AG08395 (cell line): ENCODE data around the gene HTR1E.
A peak's percentile ranks its signal among the peaks of the same experiment; 100 is the strongest.
"Not testable (repeated sequence)": the region's sequence is repeated elsewhere in the genome, so short reads cannot be mapped to it uniquely, and the experiment has no call there.

Experiments
- DNase-seq: peaks from one replicate; pipeline ENCODE4 v3.0.0; 2012; ENCODE audit warnings: mixed read lengths, low spot score

The HTR1E gene, protein sequence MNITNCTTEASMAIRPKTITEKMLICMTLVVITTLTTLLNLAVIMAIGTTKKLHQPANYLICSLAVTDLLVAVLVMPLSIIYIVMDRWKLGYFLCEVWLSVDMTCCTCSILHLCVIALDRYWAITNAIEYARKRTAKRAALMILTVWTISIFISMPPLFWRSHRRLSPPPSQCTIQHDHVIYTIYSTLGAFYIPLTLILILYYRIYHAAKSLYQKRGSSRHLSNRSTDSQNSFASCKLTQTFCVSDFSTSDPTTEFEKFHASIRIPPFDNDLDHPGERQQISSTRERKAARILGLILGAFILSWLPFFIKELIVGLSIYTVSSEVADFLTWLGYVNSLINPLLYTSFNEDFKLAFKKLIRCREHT

GRCh38 chr6:86937219-86938079 lies at the start of gene HTR1E:
TSS of gene HTR1E (plus strand) at chr6:86937528. CDS start at chr6:87015335, 77,807 bp downstream.
- peak; percentile 12 for DNase-seq

DNA sequence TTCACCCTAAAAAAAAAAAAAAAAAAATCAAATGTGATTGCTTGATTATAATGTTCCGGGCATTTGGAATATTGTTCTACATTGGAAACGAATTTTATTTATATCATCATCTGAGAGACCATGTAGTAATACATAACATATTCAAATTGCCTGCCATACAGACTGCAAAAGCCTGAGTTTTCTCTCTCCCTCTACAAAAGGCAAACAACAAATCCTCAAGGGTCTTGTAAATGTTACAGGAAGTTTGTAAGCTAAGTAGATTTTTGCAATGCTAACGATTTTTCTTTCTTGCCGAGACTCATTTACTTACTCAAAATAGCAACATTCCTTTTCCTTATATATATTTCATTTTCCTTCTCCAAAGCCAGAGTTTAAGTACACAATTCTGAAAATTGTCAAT lies 49.0 kb upstream of the HTR1E start:
- DNase-seq: no peak

DNA sequence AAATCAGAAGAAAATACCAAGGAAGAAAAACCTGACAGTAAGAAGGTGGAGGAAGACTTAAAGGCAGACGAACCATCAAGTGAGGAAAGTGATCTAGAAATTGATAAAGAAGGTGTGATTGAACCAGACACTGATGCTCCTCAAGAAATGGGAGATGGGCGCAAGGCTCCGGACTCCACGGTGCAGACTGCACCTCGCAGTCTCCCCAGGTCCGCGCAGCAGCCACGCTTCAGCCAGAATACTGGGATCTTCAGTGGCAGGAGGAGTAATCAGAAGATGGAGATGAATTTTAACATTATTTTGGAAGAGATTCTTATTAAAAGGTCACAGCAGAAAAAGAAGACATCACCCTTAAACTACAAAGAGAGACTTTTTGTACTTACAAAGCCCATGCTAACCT lies 40.1 kb upstream of the HTR1E start:
- DNase-seq: not testable (repeated sequence)

GRCh38 chr6:86913795-86914194 lies 23.5 kb upstream of the HTR1E start:
- no peak for DNase-seq

- DNase-seq: no peak
These were observed 20.9 kb upstream of the HTR1E start for GRCh38 chr6:86916393-86916792.

- DNase-seq: not testable (repeated sequence)
These were observed 10.2 kb upstream of the HTR1E start for GRCh38 chr6:86927138-86927537.

- not testable (repeated sequence) for DNase-seq
These were observed 9.5 kb upstream of the HTR1E start for GRCh38 chr6:86927859-86928258.

DNA sequence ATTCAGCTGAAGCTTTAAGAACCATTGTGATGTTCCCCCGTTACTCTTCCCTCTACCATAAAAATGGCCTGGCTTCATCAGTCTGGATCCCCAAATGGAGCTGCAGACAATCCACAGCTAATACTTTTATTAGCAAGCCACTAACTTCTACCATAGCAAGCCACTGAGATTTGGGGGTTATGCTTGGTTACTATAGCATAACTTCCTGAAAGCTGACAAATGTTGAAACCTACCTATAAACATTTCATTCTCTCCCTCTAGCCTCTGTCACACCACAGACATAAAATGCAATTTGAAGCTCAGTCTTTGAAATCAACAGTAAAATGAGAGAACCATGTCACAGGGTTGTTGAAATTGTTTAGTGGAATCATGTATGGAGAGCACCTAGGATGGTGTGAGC lies 3.0 kb upstream of the HTR1E start:
- no peak for DNase-seq

DNA sequence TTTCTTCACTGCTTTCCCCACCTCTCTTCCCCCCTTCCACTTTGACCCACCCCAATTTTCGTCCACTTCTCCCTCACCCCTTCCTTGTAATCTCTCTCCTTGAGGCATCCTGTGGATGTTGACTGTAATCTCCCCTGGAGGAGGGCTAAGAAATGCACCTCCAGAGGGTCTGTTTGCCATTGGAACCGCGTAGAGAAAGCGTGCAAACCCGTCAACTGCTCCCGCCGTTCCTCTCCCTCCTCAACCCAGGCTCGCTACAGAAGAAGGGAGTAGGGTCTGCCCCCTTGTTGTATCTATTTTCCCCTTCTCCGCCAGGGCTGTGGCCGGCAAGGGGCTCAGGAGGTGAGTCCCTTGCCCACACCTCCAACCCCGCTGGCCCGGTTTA lies 502 bp upstream of the HTR1E start:
- no peak for DNase-seq

- no peak for DNase-seq
These were observed 1.5 kb downstream of the HTR1E start for GRCh38 chr6:86938814-86939213.

DNA sequence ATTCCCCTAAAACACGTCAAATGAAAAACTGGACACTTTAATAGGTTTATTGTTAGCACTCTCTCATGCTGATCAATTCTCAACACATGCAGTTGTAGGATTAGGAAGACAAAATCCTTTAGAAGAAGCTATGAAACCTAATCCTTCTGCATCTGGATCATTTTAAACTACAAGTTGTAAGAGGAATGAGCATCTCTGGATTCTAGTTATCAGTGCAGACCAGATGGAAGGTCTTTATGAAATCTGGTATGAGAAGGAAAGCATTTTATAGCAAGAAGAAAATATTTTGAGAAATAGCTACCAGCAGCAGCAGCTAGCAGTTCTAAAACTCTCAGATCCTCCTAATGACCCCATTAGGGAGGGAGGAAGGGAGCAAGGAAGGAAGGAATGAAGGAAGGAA lies 4.1 kb downstream of the HTR1E start:
- DNase-seq: no peak

- no peak for DNase-seq
These were observed 5.6 kb downstream of the HTR1E start for GRCh38 chr6:86942769-86943516.

- no peak for DNase-seq
These were observed 6.6 kb downstream of the HTR1E start for GRCh38 chr6:86943819-86944407.

- DNase-seq: no peak
These were observed 12.4 kb downstream of the HTR1E start for GRCh38 chr6:86949771-86950170.

GRCh38 chr6:86952991-86953390 lies 15.7 kb downstream of the HTR1E start:
- DNase-seq: no peak

DNA sequence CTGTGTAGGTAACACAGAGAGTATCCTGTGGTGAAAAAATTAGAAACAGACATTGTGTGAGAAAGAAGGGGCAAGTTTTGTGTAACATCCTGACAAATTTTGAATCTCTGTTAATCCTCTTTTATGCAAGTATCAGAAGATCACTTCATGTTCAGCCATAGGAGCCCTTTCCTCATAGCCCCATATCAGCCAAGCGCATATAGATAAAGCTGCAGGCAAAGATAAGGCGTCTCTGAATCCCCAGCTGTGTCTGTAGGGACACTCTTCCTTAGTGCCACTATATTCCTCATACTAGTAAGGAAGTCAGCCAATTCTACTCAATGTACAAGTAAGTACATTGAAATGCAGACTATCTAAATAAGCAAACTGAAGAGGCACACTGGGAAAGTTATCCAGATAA lies 22.3 kb downstream of the HTR1E start:
- DNase-seq: no peak

- DNase-seq: no peak
These were observed 24.3 kb downstream of the HTR1E start for GRCh38 chr6:86961455-86962200.

DNA sequence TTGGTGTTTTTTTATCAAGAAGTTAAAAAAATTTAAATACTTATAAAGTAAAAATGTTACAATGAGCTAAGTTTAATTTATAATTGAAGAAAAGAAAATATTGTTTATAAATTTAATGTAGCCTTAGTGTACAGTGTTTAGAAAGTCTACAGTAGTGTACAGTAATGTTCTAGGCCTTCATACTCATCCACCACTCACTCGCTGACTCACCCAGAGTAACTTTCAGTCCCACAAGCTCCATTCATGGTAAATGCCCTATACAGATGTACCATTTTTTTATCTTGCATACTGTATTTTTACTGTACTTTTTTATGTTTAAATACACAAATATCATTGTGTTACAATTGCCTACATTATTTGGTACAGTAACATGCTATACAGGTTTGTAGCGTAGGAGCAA lies 26.0 kb downstream of the HTR1E start:
- DNase-seq: no peak

DNA sequence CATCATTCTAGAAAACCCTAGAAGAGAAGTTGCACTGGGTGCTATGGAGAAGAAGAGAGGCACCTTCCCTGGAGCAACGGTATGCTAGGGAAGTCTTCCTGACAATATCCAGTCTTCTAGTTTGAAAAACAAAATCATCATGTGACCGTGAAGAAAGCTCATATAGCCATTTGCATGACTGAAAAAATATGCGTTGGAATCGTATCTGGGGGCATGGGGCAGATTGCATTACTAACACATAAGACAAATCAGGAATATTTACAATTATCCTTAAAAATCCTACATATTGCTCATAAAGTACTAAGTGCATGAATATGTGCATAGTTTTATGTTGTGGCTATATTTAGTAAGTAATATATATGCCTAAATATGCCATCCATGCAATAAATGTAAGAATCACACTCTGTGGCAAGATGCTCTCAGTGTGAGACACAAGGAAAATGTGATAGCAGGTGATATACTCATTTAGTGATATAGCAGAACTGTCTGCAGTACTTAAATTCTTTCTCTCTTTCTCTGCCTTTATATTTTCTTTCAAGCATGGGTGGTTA lies 26.8 kb downstream of the HTR1E start:
- no peak for DNase-seq

GRCh38 chr6:86966271-86966670 lies 28.9 kb downstream of the HTR1E start:
- DNase-seq: no peak

DNA sequence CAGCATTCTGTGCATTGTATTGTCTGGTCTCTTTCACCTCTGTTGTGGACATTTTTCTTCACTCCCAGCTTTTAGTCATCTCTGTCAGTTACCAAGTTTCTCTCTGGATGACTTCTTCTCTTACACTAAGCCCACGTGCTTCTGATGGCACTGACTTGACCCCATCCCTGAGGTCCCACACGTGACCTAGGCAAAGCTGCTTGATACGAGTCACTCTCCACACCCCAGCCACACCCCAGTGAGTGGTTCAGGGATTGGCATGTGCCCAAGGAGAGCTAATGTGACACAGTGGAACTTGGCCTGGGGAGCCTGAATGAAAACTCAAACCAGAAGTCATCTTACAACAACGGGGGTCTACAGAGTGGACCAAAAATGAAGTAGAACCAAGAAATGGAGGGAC lies 32.2 kb downstream of the HTR1E start:
- DNase-seq: no peak
